ENCODE measurements around the gene TEP1.

The TEP1 gene

DNA sequence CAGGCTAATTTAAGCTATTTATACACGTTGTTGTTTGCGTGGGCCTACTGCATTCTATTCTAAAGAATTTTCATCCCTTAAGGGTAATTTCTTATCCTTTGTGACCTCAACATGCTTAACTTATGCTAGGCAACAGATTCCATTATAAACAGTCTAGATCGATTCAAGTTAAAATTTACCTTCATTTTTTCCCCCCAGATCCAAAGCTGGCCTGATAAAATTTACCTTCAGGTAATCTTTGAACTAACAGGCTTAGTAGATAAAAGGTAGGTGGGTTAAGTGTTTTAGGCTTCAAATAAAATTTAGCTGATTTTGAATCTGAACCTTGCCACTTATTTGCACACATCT lies 79.8 kb downstream of the TEP1 start:
- no peak for DNase-seq

DNA sequence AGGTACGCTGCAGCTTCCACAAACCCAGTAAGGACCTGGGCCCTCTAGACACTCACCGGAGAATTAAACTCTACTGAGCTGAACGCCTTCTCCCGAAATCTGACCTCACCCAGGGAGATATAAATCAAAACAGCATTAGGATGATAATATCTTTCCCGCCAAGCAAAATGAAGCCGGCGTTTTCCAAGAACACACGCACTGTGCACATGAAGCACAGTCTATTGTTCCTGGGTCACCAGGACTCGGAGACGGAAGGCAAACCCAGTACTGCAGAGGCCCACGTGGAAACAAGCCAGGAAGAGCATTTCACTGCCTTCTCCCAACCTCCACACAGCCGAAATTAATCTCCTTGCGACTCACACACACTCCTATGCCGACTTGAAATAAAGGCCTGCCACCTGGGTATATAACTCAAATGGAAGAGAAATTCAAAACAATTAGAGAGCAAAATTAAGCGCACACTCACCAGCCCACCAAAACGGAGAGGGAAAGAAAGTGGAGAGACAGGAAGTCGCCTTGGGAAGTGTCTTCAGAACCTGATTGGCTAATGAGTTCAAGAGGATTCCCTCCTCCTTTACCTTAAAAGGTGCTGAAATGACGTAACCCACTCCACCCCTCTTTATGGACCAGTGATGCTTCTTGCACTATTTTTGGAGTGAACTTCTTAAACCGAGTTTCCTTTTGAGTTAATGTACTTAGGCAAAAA lies 80.4 kb downstream of the TEP1 start, which contains the start of gene CCNB1IP1:
Gene CCNB1IP1, minus strand, starts transcription at position 492 of the 706 bp plus-strand sequence. CDS start 16,756 bp downstream, outside the sequence.
- DNase-seq: peak; percentile 47

DNA sequence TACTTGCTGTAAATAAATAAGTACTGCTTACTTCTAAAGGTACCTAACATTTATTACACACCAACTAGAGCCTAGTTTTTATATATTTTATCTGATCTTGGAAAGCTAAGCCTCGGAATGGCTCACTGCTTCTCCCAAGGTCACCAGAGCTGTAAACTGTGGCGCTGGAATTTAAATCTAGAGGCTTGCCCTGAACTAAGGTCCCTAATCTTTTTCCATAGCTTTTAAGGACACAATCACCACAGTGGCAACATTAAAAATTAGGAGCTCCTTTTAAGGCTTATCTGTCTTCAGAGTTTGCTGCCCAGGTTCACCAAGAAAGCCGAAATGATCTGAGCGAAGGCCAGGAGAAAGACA lies 80.9 kb downstream of the TEP1 start:
- no peak for DNase-seq

DNA sequence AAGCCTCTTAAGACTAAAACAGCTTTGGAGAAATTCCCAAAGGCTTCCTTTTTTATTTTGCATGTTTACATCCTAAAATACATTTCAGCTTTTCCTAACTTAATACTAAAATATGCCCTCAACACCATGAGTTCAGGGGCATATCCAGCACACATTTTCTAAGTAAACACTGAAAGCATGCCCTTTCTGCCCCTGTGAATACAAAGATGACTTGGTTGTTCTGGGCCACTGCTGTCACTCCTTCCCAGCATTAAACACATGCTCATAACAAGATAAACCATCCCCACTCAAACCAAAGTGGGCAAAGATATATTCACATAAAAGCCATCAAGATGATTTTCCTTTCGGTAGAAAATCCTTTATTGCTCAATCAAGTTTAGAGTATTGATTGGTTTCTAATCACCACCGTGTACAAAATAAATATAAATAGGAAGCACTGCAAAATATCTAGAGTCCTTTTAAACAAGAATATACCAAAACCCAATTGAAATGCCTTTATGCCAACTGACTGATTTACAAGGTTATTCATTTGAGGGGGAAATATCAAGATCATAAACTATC lies 82.2 kb downstream of the TEP1 start:
- DNase-seq: no peak

DNA sequence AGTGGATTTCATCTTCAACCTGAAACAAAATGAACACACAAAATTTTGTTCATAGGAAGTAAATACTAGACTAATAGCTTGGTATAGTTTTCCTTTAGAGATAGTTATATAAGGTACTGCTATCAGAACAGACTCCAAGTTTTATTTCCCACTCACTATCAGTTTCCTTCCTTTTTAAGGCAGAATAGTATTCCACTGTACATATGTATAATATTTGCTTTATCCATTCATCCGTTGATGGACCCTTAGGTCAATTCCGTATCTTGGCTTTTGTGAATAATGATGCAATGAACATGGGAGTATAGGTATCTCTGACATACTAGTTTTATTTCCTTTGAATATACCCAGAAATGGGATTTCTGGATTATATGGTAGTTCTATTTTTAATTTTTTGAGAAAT lies 83.9 kb downstream of the TEP1 start:
- DNase-seq: no peak

DNA sequence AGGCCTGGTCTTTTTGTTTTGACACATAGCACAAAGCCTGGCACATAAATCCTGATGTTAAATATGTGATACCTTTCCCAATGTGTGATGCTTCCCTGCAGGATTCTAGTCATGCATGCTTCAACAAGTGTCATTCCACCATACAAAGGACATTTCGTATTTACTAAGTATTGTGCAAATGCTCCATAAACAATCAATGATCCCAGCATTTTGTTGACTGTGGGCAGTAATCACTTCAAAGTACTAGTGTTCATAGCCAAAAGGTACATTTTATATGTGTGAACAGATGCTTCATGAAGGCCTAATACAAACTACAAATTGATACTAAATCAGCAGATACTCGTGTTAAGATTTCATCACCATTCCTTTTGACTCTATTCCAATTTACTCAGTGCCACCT lies 84.6 kb downstream of the TEP1 start:
- no peak for DNase-seq

DNA sequence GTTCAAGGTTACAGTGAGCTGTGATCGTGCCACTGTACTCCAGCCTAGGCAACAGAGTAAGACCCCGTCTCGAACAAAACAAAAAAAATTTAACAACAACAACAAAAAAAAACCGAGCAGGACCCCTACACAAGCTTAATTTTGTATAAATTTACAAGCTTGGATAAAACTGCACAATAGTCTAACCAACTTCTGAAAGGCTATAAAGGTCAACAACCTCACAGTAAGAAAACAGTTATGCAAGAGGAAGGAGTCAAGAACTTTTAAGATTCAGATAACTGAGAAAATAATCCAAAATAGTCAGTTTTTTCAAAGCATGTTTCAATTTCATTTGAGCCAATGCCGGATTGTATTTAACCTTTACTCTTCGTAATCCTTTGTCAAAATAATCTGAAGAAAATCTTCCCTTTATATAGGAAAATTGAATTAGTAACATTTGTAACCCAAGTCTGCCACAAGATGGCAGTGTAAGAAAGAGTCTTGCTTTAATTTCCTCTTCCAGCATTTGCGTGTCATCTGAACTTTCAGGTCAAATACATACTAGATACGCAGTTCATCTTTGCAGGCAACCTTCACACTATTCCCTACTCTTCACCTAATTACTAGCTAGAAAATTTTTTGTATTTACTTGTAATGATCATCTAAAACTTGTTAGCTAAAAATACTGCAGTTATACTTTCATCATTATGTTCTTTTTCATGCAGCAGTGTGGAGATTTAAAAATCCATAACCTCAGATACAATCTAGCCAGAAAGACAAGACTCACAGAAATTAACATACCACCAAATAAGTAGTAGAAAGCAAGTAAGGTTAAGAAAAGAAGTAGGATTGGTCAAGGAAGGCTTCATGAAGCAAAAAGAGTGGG lies 86.1 kb downstream of the TEP1 start:
- DNase-seq: no peak

DNA sequence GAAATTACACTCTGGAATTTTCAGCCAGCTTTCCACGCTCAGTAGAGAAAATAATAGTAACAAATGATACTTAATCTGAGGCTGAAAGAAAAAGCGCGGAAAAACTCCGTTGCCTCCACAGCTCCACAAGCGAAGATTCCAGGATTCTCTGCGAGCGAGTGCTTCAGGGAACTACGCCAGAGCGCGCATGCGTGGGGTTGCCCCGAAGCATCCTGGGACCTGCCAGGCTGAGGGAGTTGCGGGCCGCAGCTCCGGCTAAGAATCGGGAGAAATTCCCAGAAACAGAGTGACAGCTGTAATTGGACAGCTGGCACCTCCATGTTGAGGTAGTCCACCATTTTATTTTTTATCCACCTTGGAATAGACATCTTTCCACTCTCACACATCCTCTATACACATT lies 95.6 kb downstream of the TEP1 start:
- no peak for DNase-seq
